ENCODE measurements around the gene SPATA3.
"Not testable (repeated sequence)": the region's sequence is repeated elsewhere in the genome, so short reads cannot be mapped to it uniquely, and the experiment has no call there.

SPATA3 gene

GRCh38 chr2:230995821-230996220 lies at the start of gene SPATA3:
SPATA3 (plus strand) TSS chr2:230996121; CDS start chr2:230996234, 113 bp downstream.
- DNase-seq: no peak

GRCh38 chr2:230946429-230947234 lies 49.3 kb upstream of the SPATA3 start:
- no peak for DNase-seq

GRCh38 chr2:230947235-230947576 lies 48.7 kb upstream of the SPATA3 start:
- no peak for DNase-seq

GRCh38 chr2:230947908-230948365 lies 48.0 kb upstream of the SPATA3 start:
- DNase-seq: no peak

- DNase-seq: no peak
Observed at GRCh38 chr2:230949966-230950873, 45.7 kb upstream of the SPATA3 start.

GRCh38 chr2:230950874-230951339 lies 45.0 kb upstream of the SPATA3 start:
- no peak for DNase-seq

GRCh38 chr2:230951396-230951795 lies 44.5 kb upstream of the SPATA3 start:
- DNase-seq: no peak

- DNase-seq: no peak
Observed at GRCh38 chr2:230952226-230952956, 43.5 kb upstream of the SPATA3 start.

- no peak for DNase-seq
Observed at GRCh38 chr2:230953845-230954244, 42.1 kb upstream of the SPATA3 start.

GRCh38 chr2:230954746-230955145 lies 41.2 kb upstream of the SPATA3 start:
- DNase-seq: no peak

- DNase-seq: no peak
Observed at GRCh38 chr2:230955163-230955737, 40.7 kb upstream of the SPATA3 start.

GRCh38 chr2:230956827-230957755 lies 38.8 kb upstream of the SPATA3 start:
- DNase-seq: no peak

GRCh38 chr2:230957756-230958391 lies 38.0 kb upstream of the SPATA3 start:
- no peak for DNase-seq

- DNase-seq: no peak
Observed at GRCh38 chr2:230958820-230959756, 36.8 kb upstream of the SPATA3 start.

GRCh38 chr2:230960026-230960425 lies 35.9 kb upstream of the SPATA3 start:
- DNase-seq: no peak

- no peak for DNase-seq
Observed at GRCh38 chr2:230961091-230961491, 34.8 kb upstream of the SPATA3 start.

- no peak for DNase-seq
Observed at GRCh38 chr2:230964136-230964730, 31.7 kb upstream of the SPATA3 start.

- DNase-seq: no peak
Observed at GRCh38 chr2:230967113-230967512, 28.8 kb upstream of the SPATA3 start.

GRCh38 chr2:230968314-230968713 lies 27.6 kb upstream of the SPATA3 start:
- not testable (repeated sequence) for DNase-seq

Data from hippocampal formation (tissue), 2 donors.